HL-60 (cell line): Measurements from ENCODE around the gene RIGI.
"Not testable (repeated sequence)": the region's sequence is repeated elsewhere in the genome, so short reads cannot be mapped to it uniquely, and the experiment has no call there.

ENCODE experiments used
- DNase-seq, 2 experiments: peaks; one replicate each; pipeline ENCODE4 v3.0.0-alpha.2; 2010 to 2020; ENCODE audit warnings: low read depth in 1 of 2, low spot score in 1 of 2
- H3K27ac ChIP-seq: fragments of 250-450 bp; sonication (Bioruptor Pico); replicated peaks from 2 replicates; pipeline ENCODE4 v1.5.1; 2020; ENCODE audit warnings: mild to moderate bottlenecking, moderate library complexity
- H3K27me3 ChIP-seq: fragments of 250-450 bp; sonication (Bioruptor Pico); 2 replicates; pipeline ENCODE4 v1.5.1; 2021; ENCODE audit warnings: mild to moderate bottlenecking, moderate library complexity; ENCODE audit not compliant: insufficient read depth, poor library complexity, severe bottlenecking
- H3K4me3 ChIP-seq: replicated peaks from 2 replicates; pipeline ENCODE4 v1.5.1; 2011; ENCODE audit warnings: mild to moderate bottlenecking, control low read depth, low read length; ENCODE audit not compliant: insufficient read depth
- CTCF ChIP-seq: IDR thresholded peaks from one replicate; pipeline ENCODE4 v1.5.1; 2011; ENCODE audit warnings: low read length, control low read depth, inconsistent platforms; ENCODE audit not compliant: insufficient read depth
- GABPA ChIP-seq: IDR thresholded peaks from 2 replicates; pipeline ENCODE4 v1.6.1; 2012; ENCODE audit warnings: low read depth
- POLR2AphosphoS5 ChIP-seq: IDR thresholded peaks from 2 replicates; pipeline ENCODE4 v1.6.1; 2012; ENCODE audit warnings: low read depth
- REST ChIP-seq: IDR thresholded peaks from 2 replicates; pipeline ENCODE4 v1.6.1; 2012; ENCODE audit warnings: low read depth; ENCODE audit not compliant: insufficient replicate concordance
- SPI1 ChIP-seq: IDR thresholded peaks from 2 replicates; pipeline ENCODE4 v1.6.1; 2012; ENCODE audit warnings: low read depth, mild to moderate bottlenecking, borderline replicate concordance

RIGI gene

GRCh38 chr9:32550562-32551275 is 24.7 kb upstream of the RIGI start:
- no peak for TF ChIP-seq GABPA
- TF ChIP-seq REST = no peak
- no peak for TF ChIP-seq SPI1
- no peak for TF ChIP-seq CTCF
- TF ChIP-seq POLR2AphosphoS5 = no peak; the same call in 1 of the 2 replicates
- peak overlapping the region; percentile 92 for H3K27ac ChIP-seq
- DNase-seq = peak; percentile 64 to 82
- H3K27me3 ChIP-seq = no peaks in the 10 kb centered on the region
- peak overlapping the region; percentile 78 for H3K4me3 ChIP-seq

GRCh38 chr9:32550150-32550561 is 24.2 kb upstream of the RIGI start:
- no peak overlapping the region for H3K27ac ChIP-seq

GRCh38 chr9:32548213-32548612 is 22.2 kb upstream of the RIGI start:
- H3K27ac ChIP-seq, DNase-seq, H3K4me3 ChIP-seq, H3K27me3 ChIP-seq: not testable (repeated sequence)

More at GRCh38 chr9:32550150-32550561, 24.2 kb upstream of the RIGI start:
- no peak for TF ChIP-seq CTCF
- no peak for TF ChIP-seq POLR2AphosphoS5
- TF ChIP-seq GABPA = no peak
- TF ChIP-seq SPI1 = no peak
- TF ChIP-seq REST = no peak
- DNase-seq = no peak
- Histone ChIP-seq H3K4me3 (peak overlapping the region; percentile 78), H3K27me3 (no peaks in the 10 kb centered on the region)

GRCh38 chr9:32545884-32546283 is 19.9 kb upstream of the RIGI start:
- Histone ChIP-seq H3K27ac (no peak overlapping the region), H3K4me3 (no peak overlapping the region), H3K27me3 (no peaks in the 10 kb centered on the region)
- no peak for TF ChIP-seq CTCF
- TF ChIP-seq GABPA = no peak
- no peak for TF ChIP-seq SPI1
- no peak for TF ChIP-seq REST
- TF ChIP-seq POLR2AphosphoS5 = no peak
- no peak for DNase-seq
